Stimulated activated CD4-positive, alpha-beta T cell treated with anti-CD3 and anti-CD28 coated beads, Interleukin-15, amount 100 ng/mL, for 1 hour (primary cell): ENCODE data around the gene SLFNL1.

ENCODE experiments used
- DNase-seq, 2 donors: peaks; one replicate each; pipeline ENCODE4 v3.0.0-alpha.2; 2020; ENCODE audit warnings: low read depth in 1 of 2, low spot score in 1 of 2

Gene SLFNL1

GRCh38 chr1:40966417-40966816, 55.1 kb downstream of the SLFNL1 start:
- DNase-seq = no peak
